Body of pancreas (tissue), 4 donors: Measurements from ENCODE around the gene TENM4. TPM values are rescaled to one million over a fixed set of nuclear protein-coding genes. Genes with fewer than 3 reads are reported as not detected.

Source experiments
- ATAC-seq: fragments of 150-250 bp; one replicate; pipeline ENCODE4 v1.9.1; 2016
- DNase-seq, 4 donors: peaks; one replicate each; pipeline ENCODE4 v3.0.0-alpha.2; 2019
- H3K27ac ChIP-seq, 4 donors: fragments of 200-600 bp; sonication (generic); 1 replicate in 3 of 4; 2 replicates in 1 of 4; pipeline versions ENCODE4 v1.5.1 to v1.6.1; 2016 to 2019; ENCODE audit warnings: mild to moderate bottlenecking in 1 of 4, mixed read lengths in 1 of 4, moderate library complexity in 1 of 4
- H3K27me3 ChIP-seq, 2 donors: fragments of 200-600 bp; sonication (generic); one replicate each; pipeline ENCODE4 v1.6.0; 2016; ENCODE audit warnings: mild to moderate bottlenecking in 1 of 2
- H3K36me3 ChIP-seq, 2 donors: fragments of 200-600 bp; sonication (generic); replicated peaks in 1 of 2; 2 replicates each; pipeline ENCODE4 v1.5.1; 2016; ENCODE audit warnings: low read depth in 2 of 2; ENCODE audit not compliant: insufficient read depth in 1 of 2
- H3K4me1 ChIP-seq: fragments of 200-600 bp; sonication (generic); one replicate; pipeline ENCODE4 v1.6.0; 2016
- H3K4me3 ChIP-seq, 2 donors: fragments of 200-600 bp; sonication (generic); 1 replicate in 1 of 2; 2 replicates in 1 of 2; pipeline ENCODE4 v1.5.1; 2016 to 2019
- H3K9me3 ChIP-seq, 3 donors: fragments of 200-600 bp; sonication (generic); 1 replicate in 2 of 3; 2 replicates in 1 of 3; pipeline ENCODE4 v1.5.1; 2016
- POLR2A ChIP-seq, 3 donors: fragments of 450-650 bp; IDR thresholded peaks; one replicate each; pipeline ENCODE4 v1.6.1; 2016; ENCODE audit warnings: antibody characterized with exemption in 3 of 3, mild to moderate bottlenecking in 2 of 3
- WGBS, 2 donors: methylation state at CpG; one replicate each; pipeline ENCODE4 v1.1.5; 2017; 5-methylcytosine and 5-hydroxymethylcytosine counted together
- intact Hi-C: fragments of 100-400 bp; cut with DNase I; formaldehyde crosslinking; loops from one replicate; pipeline ENCODE4 v1.15.1; 2023
- total RNA-seq, 2 donors: library from RNA; depleted of rRNA; stranded (reverse); fragments of >200 nt; gene quantifications; one replicate each; pipeline ENCODE4 v1.1.0, GENCODE V29; 2016
- TF ChIP-seq, protein P1 (sequence below), 7 experiments: fragments of 450-650 bp in 4 of 7; fragments of 200-600 bp in 3 of 7; sonication (generic) in 3 of 7; IDR thresholded peaks; one replicate each; pipeline ENCODE4 v1.5.1; 2016 to 2019; ENCODE audit warnings: antibody characterized with exemption in 7 of 7

The TENM4 gene
- total RNA-seq, 2 donors from 2014 or later: 0.78 to 6.6 TPM

DNA sequence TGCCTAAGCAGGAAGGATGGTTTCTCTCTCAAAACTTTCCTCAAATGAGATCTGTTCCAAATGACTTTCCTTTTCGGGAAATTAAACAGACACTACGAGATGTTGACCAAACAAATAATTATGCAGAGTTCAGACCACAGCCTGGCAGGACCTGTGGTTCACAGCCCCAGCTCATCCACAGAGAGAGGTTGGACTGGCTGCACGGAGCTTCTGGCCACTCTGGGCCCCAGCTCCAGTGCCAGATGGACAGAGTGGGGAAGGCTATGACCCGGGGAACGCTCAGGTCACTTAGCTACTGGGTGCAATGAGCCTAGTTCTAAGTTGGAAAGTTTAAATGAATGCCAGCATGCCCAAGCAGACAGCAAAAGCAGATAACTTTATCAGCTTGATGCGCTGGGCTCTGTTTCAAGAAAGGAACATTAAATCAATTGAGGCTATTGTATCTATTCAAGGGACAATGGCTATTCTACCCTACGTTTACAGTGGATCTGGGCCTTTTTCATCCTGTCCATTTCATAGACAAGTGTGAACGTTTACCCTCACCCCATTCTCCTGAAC lies 710.5 kb downstream of the TENM4 start:
- Histone ChIP-seq H3K27me3 (no peaks in the 10 kb centered on the region), H3K4me3 (no peak overlapping the region), H3K4me1 (no peaks in the 10 kb centered on the region), H3K9me3 (no peaks in the 10 kb centered on the region), H3K27ac (no peak overlapping the region), H3K36me3 (no peaks in the 10 kb centered on the region)
- intact Hi-C loops: no loop called here
- no peak for DNase-seq
- ATAC-seq: no peak
- TF ChIP-seq POLR2A (IDR thresholded peaks at IDR 0.05): no peak
- TF ChIP-seq, protein P1, sequence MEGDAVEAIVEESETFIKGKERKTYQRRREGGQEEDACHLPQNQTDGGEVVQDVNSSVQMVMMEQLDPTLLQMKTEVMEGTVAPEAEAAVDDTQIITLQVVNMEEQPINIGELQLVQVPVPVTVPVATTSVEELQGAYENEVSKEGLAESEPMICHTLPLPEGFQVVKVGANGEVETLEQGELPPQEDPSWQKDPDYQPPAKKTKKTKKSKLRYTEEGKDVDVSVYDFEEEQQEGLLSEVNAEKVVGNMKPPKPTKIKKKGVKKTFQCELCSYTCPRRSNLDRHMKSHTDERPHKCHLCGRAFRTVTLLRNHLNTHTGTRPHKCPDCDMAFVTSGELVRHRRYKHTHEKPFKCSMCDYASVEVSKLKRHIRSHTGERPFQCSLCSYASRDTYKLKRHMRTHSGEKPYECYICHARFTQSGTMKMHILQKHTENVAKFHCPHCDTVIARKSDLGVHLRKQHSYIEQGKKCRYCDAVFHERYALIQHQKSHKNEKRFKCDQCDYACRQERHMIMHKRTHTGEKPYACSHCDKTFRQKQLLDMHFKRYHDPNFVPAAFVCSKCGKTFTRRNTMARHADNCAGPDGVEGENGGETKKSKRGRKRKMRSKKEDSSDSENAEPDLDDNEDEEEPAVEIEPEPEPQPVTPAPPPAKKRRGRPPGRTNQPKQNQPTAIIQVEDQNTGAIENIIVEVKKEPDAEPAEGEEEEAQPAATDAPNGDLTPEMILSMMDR (IDR thresholded peaks at IDR 0.05): no peak
- 47 to 58% methylated on average over 8 of the region's 8 CpGs for WGBS, 2 donors

DNA sequence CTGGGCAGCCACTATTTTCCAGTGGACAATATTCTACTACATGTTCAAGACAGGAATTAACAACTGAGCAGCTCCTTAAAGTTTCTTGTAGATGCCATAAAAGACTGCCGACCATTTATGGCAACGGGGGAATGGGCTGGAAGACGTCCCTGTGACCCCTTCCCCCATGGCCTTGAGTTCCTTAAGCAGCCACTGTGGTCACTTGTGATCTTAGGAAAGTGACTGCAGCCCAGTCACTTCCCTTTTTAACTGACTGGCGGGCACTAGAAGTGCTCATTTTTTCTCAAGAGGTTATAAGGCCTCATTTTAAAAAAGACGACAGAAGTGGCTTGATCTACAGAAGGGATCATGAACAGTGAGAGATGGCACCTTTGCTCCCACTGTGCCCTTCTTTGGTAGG lies 713.0 kb downstream of the TENM4 start:
- no peak for ATAC-seq

DNA sequence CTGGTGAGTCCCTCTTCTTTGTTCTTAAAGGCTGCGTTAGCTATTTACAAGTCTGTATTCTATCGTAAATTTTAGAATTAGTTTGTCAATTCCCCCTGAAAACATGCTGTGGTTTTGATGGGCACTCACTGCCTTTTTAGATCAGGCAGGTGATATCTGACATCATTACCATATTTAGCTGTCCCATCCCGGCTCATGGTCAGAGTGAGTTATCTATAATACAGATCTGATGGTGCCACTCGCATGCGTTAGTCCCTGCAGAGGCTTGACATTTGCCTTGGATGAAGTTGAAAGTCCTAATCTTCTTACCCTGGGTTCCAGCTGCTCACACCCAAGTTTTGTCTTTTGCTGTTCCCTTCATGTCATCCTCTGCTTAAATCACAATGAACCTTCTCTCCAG lies 715.6 kb downstream of the TENM4 start:
- Histone ChIP-seq H3K27ac (no peak overlapping the region), H3K27me3 (no peaks in the 10 kb centered on the region), H3K9me3 (no peaks in the 10 kb centered on the region), H3K36me3 (no peaks in the 10 kb centered on the region), H3K4me3 (no peak overlapping the region), H3K4me1 (no peaks in the 10 kb centered on the region)
- intact Hi-C loops: no loop called here
- TF ChIP-seq POLR2A (IDR thresholded peaks at IDR 0.05): no peak
- TF ChIP-seq, protein P1 (IDR thresholded peaks at IDR 0.05): no peak
- WGBS, 2 donors: 73 to 87% methylated on average over 5 of the region's 5 CpGs
- ATAC-seq (no peak), DNase-seq (no peak)

More for the DNA sequence above, 713.0 kb downstream of the TENM4 start:
- intact Hi-C loops: no loop called here
- no peaks in the 10 kb centered on the region for H3K4me1 ChIP-seq
- 59 to 61% methylated on average over 5 of the region's 5 CpGs for WGBS, 2 donors
- TF ChIP-seq, protein P1 (IDR thresholded peaks at IDR 0.05): no peak
- no peak for TF ChIP-seq POLR2A (IDR thresholded peaks at IDR 0.05)
- H3K4me3 ChIP-seq: no peak overlapping the region
- DNase-seq: no peak
- no peaks in the 10 kb centered on the region for H3K27me3 ChIP-seq
- H3K36me3 ChIP-seq: no peaks in the 10 kb centered on the region
- H3K9me3 ChIP-seq: no peaks in the 10 kb centered on the region
- H3K27ac ChIP-seq: no peak overlapping the region

DNA sequence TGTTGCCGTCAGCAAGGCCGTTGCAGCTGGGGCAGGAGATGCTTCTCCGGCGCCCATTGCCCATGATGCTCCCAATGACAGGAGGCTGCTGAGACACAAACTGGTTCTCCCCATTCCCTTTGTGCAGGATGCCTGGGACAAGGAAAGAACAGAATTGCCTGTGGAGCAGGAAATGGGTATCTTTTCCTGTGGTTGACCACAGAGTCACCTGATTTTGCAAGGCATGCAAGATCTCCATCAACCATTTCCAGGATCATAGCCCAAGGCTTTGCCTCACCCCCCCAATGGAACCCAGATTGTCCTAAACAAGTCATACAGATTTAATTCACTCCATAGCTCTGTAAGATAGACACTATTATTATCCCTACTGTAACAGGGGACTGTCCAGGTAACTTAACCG lies 718.0 kb downstream of the TENM4 start:
- no peaks in the 10 kb centered on the region for H3K27me3 ChIP-seq
- DNase-seq (no peak), ATAC-seq (no peak)
- no peaks in the 10 kb centered on the region for H3K4me1 ChIP-seq
- TF ChIP-seq POLR2A (IDR thresholded peaks at IDR 0.05): no peak
- TF ChIP-seq, protein P1 (IDR thresholded peaks at IDR 0.05): no peak
- H3K9me3 ChIP-seq: no peaks in the 10 kb centered on the region
- intact Hi-C loops: no loop called here
- no peaks in the 10 kb centered on the region for H3K36me3 ChIP-seq
- no peak overlapping the region for H3K4me3 ChIP-seq
- no peak overlapping the region for H3K27ac ChIP-seq
- WGBS, 2 donors: 84 to 92% methylated on average over 5 of the region's 5 CpGs

DNA sequence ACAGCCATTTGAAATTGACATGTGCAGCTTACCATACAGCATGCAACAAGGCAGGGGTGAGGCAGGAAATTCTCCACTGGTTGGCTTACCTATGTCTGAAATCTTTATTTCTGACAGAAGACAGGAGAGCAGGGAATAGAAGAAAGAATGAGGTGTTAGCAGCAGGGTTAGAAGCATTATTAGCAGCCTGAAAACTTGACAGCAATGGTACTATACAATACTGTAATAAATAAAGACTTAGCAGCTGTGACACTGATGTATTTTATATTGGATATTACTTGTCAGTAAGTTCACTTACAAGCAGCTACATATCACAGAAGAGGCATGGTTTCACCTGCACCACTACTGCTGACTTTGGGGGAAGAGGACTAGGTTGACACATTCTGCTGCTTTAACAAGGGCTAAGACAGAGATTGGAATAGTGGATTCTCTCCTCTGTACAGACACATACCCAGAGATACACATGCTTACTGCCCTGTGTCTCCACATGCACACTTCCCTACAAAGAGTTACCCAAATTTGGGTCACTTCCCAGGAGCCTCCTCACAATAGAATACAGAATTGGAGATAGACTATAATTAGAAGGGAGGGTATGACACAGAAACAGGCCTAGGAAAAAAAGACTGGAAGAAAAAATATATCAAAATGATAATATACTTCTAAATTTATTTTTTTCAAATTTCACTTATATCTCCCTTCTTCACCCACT lies 720.4 kb downstream of the TENM4 start:
- no peak for DNase-seq
- no peak for ATAC-seq
- no peaks in the 10 kb centered on the region for H3K27me3 ChIP-seq
- H3K27ac ChIP-seq: no peak overlapping the region
- TF ChIP-seq POLR2A (IDR thresholded peaks at IDR 0.05): no peak
- TF ChIP-seq, protein P1 (IDR thresholded peaks at IDR 0.05): no peak
- H3K4me3 ChIP-seq: no peak overlapping the region
- no peaks in the 10 kb centered on the region for H3K36me3 ChIP-seq
- H3K9me3 ChIP-seq: no peaks in the 10 kb centered on the region
- no peaks in the 10 kb centered on the region for H3K4me1 ChIP-seq
- intact Hi-C loops: no loop called here
